ENCODE measurements around the gene DDI2. TPM values are rescaled to one million over a fixed set of nuclear protein-coding genes. Genes with fewer than 3 reads are reported as not detected.

The DDI2 gene
- total RNA-seq, 4 donors from 2014 or later: 41.7 to 79.8 (median 61.8) TPM

DNA sequence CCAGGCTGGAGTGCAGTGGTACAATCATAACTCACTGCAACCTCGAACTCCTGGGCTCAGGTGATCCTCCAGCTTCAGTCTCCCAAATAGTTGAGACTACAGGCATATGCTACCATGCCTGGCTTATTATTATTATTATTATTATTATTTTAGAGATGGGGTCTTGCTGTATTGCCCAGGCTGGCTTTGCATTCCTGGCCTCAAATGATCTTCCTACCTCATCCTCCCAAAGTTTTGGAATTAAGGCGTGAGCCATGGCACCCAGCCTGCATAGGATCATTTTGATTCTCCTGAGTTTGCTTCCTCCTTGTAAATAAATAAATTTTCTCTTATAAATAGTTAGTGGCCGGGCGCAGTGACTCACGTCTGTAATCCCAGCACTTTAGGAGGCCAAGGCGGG is 6.2 kb downstream of the DDI2 start:
- Histone ChIP-seq H3K9me3 (no peaks in the 10 kb centered on the region), H3K36me3 (peaks cover 0 to 11% (median 0%) of the 10 kb centered on the region in 3 donors), H3K27me3 (no peaks in the 10 kb centered on the region), H3K4me1 (peaks cover 0 to 95% (median 48%) of the 10 kb centered on the region in 4 donors), H3K27ac (no peak overlapping the region), H3K4me3 (no peak overlapping the region)
- DNase-seq (ENCODE audit: low spot score in 2 of 2): no peak
- WGBS, 2 donors: 84 to 96% methylated on average over 6 of the region's 6 CpGs
- TF ChIP-seq EP300 (IDR thresholded peaks at IDR 0.05) (no peak), POLR2A (IDR thresholded peaks at IDR 0.05) (no peak)
- TF ChIP-seq, protein P1, sequence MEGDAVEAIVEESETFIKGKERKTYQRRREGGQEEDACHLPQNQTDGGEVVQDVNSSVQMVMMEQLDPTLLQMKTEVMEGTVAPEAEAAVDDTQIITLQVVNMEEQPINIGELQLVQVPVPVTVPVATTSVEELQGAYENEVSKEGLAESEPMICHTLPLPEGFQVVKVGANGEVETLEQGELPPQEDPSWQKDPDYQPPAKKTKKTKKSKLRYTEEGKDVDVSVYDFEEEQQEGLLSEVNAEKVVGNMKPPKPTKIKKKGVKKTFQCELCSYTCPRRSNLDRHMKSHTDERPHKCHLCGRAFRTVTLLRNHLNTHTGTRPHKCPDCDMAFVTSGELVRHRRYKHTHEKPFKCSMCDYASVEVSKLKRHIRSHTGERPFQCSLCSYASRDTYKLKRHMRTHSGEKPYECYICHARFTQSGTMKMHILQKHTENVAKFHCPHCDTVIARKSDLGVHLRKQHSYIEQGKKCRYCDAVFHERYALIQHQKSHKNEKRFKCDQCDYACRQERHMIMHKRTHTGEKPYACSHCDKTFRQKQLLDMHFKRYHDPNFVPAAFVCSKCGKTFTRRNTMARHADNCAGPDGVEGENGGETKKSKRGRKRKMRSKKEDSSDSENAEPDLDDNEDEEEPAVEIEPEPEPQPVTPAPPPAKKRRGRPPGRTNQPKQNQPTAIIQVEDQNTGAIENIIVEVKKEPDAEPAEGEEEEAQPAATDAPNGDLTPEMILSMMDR (IDR thresholded peaks at IDR 0.05): no peak

DNA sequence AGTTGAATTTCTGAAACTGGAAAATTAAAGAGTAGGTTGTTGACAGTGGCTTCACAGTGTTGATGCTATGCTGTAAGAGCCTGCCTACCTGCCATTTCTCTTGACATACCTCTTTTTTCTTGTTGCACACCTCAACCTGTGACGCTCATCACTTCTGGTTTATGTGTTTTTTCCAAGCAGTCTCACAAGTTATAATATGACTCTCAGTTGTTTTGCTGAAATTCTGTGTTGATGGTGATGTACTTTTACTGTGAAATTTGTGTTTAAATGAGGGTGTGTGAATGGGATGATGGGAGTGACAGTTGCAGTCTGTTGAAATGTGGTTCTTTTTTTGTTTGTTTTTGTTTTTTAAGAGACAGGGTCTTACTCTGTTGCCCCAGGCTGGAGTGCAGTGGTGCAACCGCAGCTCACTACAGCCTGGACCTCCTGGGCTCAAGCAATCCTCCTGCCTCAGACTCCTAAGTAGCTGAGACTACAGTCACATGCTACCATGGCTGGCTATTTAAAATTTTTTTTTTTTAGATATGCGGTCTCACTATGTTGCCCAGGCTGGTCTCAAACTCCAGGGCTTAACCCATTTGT is 7.0 kb downstream of the DDI2 start:
- H3K27me3 ChIP-seq: no peaks in the 10 kb centered on the region
- peaks cover 0 to 89% (median 43%) of the 10 kb centered on the region in 4 donors for H3K4me1 ChIP-seq
- no peak overlapping the region for H3K27ac ChIP-seq
- TF ChIP-seq POLR2A (IDR thresholded peaks at IDR 0.05): no peak
- DNase-seq (ENCODE audit: low spot score in 2 of 2): no peak
- no peak overlapping the region for H3K4me3 ChIP-seq
- WGBS, 2 donors: 90 to 93% methylated on average over 3 of the region's 3 CpGs
- peaks cover 0 to 17% (median 0%) of the 10 kb centered on the region in 3 donors for H3K36me3 ChIP-seq
- H3K9me3 ChIP-seq: no peaks in the 10 kb centered on the region

DNA sequence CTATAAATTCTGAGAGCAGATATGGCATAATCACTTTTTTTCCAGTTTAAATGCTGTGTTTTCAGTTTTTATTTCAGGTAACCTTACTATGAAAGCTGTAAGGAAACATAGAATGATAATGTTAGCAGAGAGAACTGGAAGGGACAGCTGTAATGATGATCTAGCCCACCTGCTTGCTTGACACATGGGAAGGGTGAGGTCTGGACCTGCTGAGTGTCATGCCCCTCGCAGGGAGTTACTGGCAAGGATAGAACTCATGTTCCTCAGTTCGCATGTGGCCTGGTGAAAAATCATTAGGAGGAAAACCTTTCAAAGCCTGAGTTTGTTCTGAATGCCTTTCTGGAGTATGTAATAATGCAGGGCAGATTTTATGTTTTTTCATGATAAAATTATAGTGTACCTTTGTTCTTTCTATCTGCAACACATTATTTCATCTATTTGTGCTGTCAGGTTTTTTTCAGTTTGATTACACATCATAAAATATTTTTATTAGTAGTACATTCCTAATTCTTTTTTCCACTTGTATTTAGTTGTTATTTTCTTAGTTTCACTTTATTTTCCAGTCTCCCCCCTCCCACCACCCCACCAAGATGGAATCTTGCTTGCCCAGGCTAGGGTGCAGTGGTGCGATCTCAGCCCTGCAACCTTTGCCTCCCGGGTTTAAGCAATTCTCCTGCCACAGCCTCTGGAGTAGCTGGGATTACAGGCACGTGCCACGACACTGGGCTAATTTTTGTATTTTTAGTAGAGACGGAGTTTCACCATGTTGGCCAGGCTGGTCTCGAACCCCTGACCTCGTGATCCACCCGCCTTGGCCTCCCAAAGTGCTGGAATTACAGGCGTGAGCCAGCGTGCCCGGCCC is 8.0 kb downstream of the DDI2 start:
- H3K27ac ChIP-seq: no peak overlapping the region
- DNase-seq (ENCODE audit: low spot score in 2 of 2): no peak
- H3K4me1 ChIP-seq: peaks cover 0 to 79% (median 32%) of the 10 kb centered on the region in 4 donors

DNA sequence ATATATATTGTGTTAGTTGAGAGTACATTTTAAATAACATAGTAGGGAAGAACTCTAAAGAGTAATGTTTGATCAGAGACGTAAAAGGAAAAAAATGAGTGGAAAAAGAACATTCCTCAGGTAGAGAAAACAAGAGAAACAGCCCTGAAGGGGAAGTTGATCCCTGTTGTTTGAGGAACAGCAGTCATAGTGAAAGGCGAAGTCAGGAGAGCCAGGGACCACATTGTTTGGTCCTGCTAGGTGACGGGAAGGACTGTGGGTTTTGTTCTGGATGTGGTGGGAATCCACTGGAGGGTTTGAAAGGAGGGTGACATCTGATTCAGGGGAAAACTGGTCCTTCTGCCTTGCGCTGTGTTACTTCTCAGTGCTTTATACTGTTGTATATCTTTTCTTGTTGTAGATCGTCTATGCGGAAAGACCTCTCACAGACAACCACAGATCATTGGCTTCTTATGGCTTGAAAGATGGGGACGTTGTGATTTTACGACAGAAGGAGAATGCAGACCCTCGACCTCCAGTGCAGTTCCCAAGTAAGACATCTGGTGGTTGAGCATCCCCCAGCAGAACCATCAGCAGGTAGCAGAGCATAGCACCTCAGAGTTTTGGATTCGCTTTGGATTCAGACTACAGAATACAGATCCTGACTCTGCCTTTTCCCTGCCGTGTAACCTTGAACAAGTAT is 9.2 kb downstream of the DDI2 start:
- DNase-seq (ENCODE audit: low spot score in 2 of 2): no peak
- no peak overlapping the region for H3K4me3 ChIP-seq
- H3K27ac ChIP-seq: no peak overlapping the region
- TF ChIP-seq EP300 (IDR thresholded peaks at IDR 0.05) (no peak), POLR2A (IDR thresholded peaks at IDR 0.05) (no peak)
- TF ChIP-seq, protein P1 (IDR thresholded peaks at IDR 0.05): no peak
- WGBS, 2 donors: 74 to 77% methylated on average over 11 of the region's 11 CpGs
- H3K9me3 ChIP-seq: no peaks in the 10 kb centered on the region
- H3K27me3 ChIP-seq: no peaks in the 10 kb centered on the region
- peaks cover 0 to 38% (median 0%) of the 10 kb centered on the region in 3 donors for H3K36me3 ChIP-seq
- peaks cover 0 to 70% (median 24%) of the 10 kb centered on the region in 4 donors for H3K4me1 ChIP-seq

More for the DNA sequence above, 8.0 kb downstream of the DDI2 start:
- Histone ChIP-seq H3K9me3 (no peaks in the 10 kb centered on the region), H3K4me3 (no peak overlapping the region), H3K36me3 (peaks cover 0 to 27% (median 0%) of the 10 kb centered on the region in 3 donors), H3K27me3 (no peaks in the 10 kb centered on the region)
- WGBS, 2 donors: 64% methylated on average over 13 of the region's 13 CpGs
- TF ChIP-seq, protein P1 (IDR thresholded peaks at IDR 0.05): no peak
- TF ChIP-seq EP300 (IDR thresholded peaks at IDR 0.05) (no peak), POLR2A (IDR thresholded peaks at IDR 0.05) (no peak)

DNA sequence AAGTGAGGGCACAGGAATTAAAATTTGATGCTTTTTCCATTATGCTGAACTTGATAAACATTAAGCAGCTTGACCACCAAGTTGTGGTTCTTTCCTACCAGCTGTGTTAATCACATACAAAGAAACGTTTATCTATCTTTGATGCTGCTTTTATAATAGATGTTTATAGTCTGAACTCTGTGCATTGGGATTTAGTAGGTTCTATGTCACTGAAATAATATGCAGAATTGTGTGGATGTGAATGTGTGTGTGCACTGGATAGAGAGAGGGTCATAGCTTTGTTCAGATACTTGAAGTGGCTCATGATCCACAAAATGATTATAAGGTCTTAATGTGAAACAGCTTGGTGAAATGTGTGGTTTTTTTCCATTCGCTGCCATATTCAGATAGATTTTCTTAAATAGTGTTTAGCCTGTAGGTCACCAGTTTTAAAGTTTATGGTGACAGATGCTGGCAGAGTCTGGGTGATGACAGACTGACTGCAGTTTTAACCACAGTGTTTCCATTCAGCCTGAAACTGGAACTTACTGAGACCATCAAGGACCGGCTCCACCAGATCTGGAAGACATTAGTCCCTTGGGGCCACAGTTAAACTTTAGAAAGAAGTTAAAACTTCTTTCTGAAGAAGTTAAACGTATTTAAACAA is 10.2 kb downstream of the DDI2 start:
- DNase-seq (ENCODE audit: low spot score in 2 of 2): no peak
- no peaks in the 10 kb centered on the region for H3K9me3 ChIP-seq
- peak overlapping the region in 2 of 4 donors; percentile 14 to 45 for H3K27ac ChIP-seq
- H3K36me3 ChIP-seq: peaks cover 0 to 49% (median 6%) of the 10 kb centered on the region in 3 donors
- peaks cover 0 to 59% (median 19%) of the 10 kb centered on the region in 4 donors for H3K4me1 ChIP-seq
- WGBS, 2 donors: 22 to 23% methylated on average over 4 of the region's 4 CpGs
- TF ChIP-seq POLR2A (IDR thresholded peaks at IDR 0.05) (no peak), EP300 (IDR thresholded peaks at IDR 0.05) (no peak)
- TF ChIP-seq, protein P1 (IDR thresholded peaks at IDR 0.05): no peak
- H3K4me3 ChIP-seq: no peak overlapping the region
- no peaks in the 10 kb centered on the region for H3K27me3 ChIP-seq

All from tibial nerve (tissue), 4 donors.